PC-3 (cell line): Measurements from ENCODE around the gene MUC6.

Experiments
- EZH2 ChIP-seq: fragments of 300-600 bp; sonication (generic); IDR thresholded peaks from one replicate; pipeline ENCODE4 v1.6.1; 2017; ENCODE audit warnings: antibody characterized with exemption, mild to moderate bottlenecking, low read length; ENCODE audit not compliant: unreplicated experiment
- EZH2phosphoT487 ChIP-seq: fragments of 300-600 bp; sonication (generic); IDR thresholded peaks from 2 replicates; pipeline ENCODE4 v1.6.1; 2018; ENCODE audit warnings: mild to moderate bottlenecking, antibody characterized with exemption, low read length, borderline replicate concordance
- TF ChIP-seq, protein P1 (sequence below): fragments of 300-600 bp; sonication (generic); conservative IDR thresholded peaks from 2 replicates; pipeline ENCODE4 v1.5.1; 2017; ENCODE audit warnings: antibody characterized with exemption, low read depth, mild to moderate bottlenecking, low read length

GRCh38 chr11:1084561-1085439 is 48.3 kb upstream of the MUC6 start:
- TF ChIP-seq, protein P1, sequence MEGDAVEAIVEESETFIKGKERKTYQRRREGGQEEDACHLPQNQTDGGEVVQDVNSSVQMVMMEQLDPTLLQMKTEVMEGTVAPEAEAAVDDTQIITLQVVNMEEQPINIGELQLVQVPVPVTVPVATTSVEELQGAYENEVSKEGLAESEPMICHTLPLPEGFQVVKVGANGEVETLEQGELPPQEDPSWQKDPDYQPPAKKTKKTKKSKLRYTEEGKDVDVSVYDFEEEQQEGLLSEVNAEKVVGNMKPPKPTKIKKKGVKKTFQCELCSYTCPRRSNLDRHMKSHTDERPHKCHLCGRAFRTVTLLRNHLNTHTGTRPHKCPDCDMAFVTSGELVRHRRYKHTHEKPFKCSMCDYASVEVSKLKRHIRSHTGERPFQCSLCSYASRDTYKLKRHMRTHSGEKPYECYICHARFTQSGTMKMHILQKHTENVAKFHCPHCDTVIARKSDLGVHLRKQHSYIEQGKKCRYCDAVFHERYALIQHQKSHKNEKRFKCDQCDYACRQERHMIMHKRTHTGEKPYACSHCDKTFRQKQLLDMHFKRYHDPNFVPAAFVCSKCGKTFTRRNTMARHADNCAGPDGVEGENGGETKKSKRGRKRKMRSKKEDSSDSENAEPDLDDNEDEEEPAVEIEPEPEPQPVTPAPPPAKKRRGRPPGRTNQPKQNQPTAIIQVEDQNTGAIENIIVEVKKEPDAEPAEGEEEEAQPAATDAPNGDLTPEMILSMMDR: no peak
- TF ChIP-seq EZH2 (no peak), EZH2phosphoT487 (no peak)
